Activated CD8-positive, alpha-beta memory T cell treated with anti-CD3 and anti-CD28 coated beads for 1 hour (primary cell): ENCODE data around the gene PCDHGC4.

Experiments
- DNase-seq, 2 donors: peaks; one replicate each; pipeline ENCODE4 v3.0.0-alpha.2; 2020; ENCODE audit warnings: low read depth in 1 of 2; ENCODE audit errors: extremely low read depth in 1 of 2

Gene PCDHGC4

DNA sequence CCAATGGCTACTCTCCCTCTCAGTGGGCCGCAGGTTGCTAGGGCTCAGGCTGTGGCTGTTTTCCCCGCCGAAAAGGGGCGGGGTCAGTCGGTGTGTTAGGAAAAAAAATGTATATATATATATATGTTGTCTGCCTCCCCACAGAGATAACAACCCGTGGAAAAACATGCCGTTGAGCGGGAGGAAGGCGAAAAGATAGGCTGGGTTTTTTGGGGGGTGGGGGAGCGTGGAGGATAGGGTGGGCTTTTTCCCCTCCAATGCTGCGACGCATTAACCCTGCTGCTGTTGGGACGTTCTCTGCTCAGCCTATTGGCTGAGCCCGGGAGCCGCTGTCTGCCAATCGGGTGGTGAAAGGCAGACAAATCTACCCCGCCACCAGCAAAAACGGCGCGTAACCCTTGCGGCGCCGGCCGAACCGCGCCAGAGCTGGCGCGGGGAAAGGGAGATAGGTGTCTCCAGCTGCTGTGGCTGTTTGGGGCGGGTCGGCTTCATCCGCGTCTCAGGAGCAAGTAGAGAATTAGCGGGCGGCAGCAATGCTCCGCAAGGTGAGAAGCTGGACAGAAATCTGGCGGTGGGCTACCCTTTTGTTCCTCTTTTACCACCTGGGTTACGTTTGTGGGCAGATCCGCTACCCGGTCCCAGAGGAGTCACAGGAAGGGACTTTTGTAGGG lies at the start of gene PCDHGC4:
TSS of gene PCDHGC4 (plus strand) at position 390 of the 671 bp plus-strand sequence. CDS start at position 534, 144 bp downstream.
- no peak for DNase-seq

DNA sequence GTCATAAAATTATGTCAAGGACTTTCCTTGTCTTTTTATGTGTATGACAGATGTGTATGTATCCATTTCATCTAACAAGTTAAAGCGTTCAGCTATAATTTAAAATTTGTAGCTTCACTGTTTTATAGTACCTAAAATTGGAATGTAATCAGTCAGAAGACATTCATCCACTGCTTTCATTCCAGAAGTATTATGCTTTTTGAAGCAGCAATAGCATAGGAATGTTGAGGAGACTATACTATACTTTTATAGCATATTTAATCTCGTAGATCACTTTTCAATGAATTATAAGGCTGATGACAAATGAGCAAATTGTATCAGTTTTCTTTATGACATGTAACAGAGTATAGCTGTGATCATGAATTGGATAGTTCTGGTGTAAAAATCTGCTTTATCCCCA lies 47.6 kb upstream of the PCDHGC4 start:
- DNase-seq, result no peak

DNA sequence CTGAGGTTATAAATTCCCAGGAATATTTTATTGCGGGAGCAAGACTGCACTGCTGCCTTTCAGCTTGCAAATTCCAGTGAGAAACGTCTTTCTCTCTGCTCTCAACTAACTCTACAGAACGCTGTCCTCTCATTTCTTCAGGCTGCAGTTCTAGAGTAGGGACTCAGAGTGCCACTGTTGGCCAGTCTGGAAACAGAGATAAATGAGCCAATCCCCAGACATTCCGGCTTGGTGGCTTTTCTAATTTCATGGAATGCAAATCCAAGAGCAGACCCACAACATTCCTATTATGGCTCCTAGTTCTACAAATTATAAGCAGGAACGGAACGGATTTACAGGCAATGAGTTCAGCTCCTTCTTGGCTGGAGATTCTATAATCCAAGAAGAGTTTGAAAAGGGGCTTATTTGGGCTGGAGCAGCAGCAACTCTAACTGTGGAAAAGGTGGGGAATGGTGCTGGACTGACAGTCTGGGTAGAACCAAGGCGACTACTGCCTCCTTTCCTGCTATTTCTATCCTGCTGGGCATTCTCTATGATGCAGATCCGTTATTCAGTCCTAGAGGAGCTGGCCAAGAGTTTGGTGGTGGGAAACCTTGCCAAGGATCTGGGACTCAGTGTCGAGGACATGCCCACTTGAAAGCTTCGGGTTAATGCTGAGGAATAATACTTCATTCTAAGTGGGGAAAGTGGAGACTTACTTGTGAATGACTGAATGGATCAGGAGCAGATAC lies 45.3 kb upstream of the PCDHGC4 start:
- DNase-seq, result no peak

DNA sequence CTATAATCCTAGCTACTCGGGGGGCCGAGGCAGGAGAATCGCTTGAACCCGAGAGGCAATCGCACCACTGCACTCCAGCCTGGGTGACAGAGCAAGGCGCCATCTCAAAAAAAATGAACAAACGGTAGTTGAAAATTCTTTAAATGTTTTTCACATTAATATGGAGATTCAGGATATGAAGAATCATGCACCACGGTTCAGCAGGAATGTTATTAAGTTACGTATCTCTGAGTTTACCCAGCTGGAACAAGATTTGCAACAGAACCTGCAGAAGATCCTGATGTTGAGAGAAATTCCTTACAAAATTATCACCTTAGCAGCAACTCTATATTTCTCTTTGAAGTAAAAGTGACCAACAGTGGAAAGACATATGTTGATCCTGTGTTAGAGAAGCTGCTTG lies 44.5 kb upstream of the PCDHGC4 start:
- no peak for DNase-seq

DNA sequence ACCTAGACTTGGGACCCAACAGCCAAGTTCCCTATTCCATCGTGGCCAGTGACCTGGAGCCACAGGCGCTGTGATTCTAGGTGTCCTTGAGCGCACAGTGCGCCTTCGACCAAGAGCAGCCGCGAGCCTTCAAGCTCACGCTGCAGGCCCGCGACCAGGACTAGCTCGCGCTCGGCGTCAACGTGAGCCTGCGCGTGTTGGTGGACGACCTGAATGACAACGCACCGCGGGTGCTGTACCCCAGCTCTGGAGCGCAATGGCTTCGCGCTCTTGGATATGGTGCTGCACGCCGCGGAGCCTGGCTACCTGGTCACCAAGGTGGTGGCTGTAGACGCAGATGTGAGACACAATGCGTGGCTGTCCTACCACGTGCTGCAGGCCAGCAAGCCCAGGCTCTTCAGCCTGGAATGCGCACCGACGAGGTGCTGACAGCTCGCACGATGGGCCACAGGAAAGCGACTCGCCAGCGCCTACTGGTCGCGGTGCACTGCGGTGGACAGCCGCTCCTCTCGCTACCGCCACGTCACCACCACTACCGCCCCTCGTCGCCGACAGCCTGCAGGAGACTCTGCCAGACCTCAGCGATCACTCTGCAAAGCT lies 43.2 kb upstream of the PCDHGC4 start:
- DNase-seq, result no peak

DNA sequence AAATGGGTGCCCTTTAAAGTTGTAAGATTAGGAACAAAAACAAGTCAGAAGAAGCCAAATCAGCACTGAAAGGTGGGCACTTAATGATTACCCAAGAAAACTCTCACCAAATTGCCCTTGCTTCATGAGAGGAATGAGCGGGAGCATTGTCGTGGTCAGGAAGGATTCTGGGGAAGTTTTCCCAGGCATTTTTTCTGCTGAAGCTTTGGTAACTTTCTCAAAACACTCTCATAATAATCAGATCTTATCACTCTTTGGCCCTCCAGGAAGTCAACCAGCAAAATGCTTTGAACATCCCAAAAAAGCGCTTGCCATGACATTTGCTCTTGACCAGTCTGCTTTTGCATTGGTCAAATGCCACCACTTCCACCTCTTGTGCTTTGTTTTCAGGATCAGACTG lies 19.5 kb upstream of the PCDHGC4 start:
- DNase-seq, result no peak

DNA sequence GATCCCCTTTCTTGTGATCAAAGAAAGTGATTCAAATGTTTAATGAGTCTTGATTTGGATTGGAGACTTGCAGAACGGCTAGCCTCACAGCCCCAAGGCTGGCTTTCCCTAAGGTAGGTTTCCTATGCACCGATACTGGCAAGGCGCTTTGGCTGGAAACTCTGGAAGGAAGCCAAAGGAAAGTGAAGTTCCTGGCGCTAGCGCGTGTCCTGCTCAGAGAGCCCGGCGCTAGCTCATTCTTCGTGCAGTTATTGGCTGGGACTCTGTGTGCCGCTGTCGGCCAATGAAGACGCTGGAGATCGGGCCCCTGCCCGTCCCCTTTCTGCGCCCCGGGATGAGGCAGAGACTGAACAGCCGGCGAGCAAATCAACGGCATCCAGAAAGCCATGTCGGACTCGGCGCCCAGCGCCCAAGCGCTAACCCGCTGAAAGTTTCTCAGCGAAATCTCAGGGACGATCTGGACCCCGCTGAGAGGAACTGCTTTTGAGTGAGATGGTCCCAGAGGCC lies 9.2 kb upstream of the PCDHGC4 start, which contains the start of gene PCDHGC3:
TSS of gene PCDHGC3 (plus strand) at position 342 of the 507 bp plus-strand sequence. CDS start at position 493, 151 bp downstream.
- no peak for DNase-seq

DNA sequence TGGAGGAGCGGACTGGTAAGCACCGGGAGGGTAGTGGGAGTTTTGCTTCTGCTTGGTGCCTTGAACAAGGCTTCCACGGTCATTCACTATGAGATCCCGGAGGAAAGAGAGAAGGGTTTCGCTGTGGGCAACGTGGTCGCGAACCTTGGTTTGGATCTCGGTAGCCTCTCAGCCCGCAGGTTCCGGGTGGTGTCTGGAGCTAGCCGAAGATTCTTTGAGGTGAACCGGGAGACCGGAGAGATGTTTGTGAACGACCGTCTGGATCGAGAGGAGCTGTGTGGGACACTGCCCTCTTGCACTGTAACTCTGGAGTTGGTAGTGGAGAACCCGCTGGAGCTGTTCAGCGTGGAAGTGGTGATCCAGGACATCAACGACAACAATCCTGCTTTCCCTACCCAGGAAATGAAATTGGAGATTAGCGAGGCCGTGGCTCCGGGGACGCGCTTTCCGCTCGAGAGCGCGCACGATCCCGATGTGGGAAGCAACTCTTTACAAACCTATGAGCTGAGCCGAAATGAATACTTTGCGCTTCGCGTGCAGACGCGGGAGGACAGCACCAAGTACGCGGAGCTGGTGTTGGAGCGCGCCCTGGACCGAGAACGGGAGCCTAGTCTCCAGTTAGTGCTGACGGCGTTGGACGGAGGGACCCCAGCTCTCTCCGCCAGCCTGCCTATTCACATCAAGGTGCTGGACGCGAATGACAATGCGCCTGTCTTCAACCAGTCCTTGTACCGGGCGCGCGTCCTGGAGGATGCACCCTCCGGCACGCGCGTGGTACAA lies 8.5 kb upstream of the PCDHGC4 start:
- DNase-seq, result no peak

DNA sequence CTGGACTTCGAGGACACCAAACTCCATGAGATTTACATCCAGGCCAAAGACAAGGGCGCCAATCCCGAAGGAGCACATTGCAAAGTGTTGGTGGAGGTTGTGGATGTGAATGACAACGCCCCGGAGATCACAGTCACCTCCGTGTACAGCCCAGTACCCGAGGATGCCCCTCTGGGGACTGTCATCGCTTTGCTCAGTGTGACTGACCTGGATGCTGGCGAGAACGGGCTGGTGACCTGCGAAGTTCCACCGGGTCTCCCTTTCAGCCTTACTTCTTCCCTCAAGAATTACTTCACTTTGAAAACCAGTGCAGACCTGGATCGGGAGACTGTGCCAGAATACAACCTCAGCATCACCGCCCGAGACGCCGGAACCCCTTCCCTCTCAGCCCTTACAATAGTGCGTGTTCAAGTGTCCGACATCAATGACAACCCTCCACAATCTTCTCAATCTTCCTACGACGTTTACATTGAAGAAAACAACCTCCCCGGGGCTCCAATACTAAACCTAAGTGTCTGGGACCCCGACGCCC lies 7.7 kb upstream of the PCDHGC4 start:
- no peak for DNase-seq

DNA sequence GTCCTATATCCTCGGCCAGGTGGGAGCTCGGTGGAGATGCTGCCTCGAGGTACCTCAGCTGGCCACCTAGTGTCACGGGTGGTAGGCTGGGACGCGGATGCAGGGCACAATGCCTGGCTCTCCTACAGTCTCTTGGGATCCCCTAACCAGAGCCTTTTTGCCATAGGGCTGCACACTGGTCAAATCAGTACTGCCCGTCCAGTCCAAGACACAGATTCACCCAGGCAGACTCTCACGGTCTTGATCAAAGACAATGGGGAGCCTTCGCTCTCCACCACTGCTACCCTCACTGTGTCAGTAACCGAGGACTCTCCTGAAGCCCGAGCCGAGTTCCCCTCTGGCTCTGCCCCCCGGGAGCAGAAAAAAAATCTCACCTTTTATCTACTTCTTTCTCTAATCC lies 7.0 kb upstream of the PCDHGC4 start:
- DNase-seq, result no peak

DNA sequence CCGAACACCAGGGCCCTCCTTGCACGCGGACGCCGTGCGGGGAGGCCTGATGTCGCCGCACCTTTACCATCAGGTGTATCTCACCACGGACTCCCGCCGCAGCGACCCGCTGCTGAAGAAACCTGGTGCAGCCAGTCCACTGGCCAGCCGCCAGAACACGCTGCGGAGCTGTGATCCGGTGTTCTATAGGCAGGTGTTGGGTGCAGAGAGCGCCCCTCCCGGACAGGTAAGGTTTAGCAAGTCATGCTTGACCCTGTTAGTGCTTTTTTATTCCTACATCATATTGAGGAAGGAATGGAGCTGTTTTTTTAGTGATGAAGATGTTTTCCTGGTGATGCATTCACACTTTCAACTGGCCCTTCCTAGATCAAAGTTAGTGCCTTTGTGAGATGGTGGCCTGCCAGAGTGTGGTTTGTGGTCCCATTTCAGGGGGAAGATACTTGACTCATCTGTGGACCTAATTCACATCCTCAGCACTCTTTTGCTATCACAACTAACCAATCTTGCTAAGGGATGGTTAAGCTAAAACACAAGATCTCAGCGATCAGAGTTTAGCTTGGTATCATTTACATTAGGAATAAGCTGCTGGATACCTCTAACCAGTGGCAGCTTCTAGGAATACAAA lies 6.4 kb upstream of the PCDHGC4 start:
- no peak for DNase-seq

DNA sequence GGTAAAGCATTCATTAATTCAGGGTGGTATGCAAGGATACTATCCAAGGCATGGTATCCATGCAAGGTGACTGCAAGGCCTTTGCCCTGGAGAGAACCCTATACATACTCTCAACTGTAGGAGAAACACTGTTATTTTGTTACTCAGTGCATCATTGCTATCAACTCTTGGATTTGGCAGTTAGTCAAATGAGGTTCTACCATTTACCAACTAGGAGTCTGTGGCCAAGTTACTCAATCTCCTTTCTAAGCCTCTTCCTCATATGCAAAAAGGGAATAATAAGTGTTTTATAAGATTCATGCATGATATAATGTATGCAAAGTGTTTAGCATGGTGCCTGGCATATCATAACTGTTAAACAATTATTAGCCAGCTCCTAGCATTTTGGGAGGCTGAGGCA lies 5.1 kb upstream of the PCDHGC4 start:
- DNase-seq, result no peak

DNA sequence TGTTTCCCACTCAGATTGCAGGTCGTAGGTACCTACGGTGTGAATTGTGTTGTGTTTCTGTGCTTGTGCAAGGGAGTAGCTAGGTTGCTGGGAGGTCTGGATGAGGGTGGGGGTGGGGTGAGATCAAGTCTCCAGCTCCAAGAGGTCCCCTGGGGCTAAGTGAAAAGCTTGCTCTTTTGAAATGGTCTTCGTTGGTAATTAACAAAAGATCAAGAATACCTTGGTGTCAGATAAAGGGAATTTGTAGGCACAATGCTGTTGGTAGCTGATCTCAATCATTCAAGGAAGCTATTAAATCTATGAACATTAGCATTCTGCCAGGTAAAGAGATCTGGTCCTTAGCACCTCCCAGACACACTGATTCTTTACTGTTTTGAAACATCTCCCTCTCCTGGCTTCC lies 928 bp upstream of the PCDHGC4 start:
- DNase-seq, result no peak

DNA sequence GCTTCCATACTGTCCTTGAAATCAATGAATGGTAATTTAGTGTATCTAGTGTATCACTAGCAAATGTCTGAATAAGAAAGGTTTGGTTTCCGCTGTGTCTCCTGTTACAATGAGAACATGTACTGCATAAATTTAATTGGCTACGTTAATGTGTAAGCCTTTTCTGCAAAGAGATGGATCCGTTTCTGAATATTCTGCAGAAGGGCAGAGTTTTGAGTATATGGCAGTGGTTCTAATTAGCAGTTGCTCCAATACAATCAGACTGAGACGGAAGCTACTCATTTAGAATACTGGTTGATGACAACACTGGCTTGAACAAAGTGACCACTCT lies 555 bp upstream of the PCDHGC4 start:
- no peak for DNase-seq

DNA sequence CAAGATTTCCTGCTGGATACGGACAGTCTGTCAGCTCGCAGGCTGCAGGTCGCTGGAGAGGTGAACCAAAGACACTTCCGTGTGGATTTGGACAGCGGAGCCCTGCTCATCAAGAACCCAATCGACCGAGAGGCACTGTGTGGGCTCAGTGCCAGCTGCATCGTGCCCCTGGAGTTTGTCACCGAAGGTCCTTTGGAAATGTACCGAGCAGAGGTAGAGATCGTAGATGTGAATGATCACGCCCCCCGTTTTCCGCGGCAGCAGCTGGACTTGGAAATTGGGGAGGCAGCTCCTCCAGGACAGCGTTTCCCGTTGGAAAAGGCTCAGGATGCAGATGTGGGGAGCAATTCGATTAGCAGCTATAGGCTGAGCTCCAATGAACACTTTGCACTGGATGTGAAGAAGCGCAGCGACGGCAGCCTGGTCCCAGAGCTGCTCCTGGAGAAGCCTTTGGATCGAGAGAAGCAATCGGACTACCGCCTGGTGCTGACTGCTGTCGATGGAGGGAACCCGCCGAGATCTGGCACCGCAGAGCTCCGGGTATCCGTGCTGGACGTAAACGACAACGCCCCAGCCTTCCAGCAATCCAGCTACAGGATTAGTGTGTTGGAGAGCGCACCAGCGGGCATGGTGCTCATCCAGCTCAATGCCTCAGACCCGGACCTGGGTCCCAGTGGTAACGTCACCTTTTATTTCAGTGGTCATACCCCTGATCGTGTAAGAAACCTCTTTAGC lies 658 bp downstream of the PCDHGC4 start:
- no peak for DNase-seq

DNA sequence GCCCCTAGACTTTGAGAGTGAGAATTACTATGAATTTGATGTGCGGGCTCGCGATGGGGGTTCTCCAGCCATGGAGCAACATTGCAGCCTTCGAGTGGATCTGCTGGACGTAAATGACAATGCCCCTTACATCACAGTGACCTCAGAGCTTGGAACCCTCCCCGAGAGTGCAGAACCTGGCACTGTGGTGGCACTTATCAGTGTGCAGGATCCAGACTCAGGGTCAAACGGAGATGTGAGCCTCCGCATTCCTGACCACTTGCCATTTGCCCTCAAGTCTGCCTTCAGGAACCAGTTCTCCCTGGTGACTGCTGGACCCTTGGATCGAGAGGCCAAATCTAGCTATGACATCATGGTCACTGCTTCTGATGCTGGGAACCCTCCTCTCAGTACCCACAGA lies 1.3 kb downstream of the PCDHGC4 start:
- DNase-seq, result no peak

DNA sequence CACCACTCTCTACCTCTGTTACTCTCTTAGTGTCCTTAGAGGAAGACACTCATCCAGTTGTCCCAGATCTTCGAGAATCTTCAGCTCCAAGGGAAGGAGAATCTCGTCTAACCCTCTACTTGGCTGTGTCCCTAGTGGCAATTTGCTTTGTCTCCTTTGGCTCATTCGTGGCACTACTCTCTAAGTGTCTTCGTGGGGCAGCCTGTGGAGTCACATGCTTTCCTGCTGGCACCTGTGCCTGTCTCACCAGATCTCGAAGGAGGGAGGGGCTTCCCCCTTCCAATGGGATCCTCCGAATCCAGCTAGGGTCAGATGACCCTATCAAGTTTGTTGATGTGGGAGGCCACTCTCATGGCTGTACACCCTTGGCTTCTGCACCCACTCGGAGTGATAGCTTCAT lies 2.3 kb downstream of the PCDHGC4 start:
- DNase-seq, result no peak

DNA sequence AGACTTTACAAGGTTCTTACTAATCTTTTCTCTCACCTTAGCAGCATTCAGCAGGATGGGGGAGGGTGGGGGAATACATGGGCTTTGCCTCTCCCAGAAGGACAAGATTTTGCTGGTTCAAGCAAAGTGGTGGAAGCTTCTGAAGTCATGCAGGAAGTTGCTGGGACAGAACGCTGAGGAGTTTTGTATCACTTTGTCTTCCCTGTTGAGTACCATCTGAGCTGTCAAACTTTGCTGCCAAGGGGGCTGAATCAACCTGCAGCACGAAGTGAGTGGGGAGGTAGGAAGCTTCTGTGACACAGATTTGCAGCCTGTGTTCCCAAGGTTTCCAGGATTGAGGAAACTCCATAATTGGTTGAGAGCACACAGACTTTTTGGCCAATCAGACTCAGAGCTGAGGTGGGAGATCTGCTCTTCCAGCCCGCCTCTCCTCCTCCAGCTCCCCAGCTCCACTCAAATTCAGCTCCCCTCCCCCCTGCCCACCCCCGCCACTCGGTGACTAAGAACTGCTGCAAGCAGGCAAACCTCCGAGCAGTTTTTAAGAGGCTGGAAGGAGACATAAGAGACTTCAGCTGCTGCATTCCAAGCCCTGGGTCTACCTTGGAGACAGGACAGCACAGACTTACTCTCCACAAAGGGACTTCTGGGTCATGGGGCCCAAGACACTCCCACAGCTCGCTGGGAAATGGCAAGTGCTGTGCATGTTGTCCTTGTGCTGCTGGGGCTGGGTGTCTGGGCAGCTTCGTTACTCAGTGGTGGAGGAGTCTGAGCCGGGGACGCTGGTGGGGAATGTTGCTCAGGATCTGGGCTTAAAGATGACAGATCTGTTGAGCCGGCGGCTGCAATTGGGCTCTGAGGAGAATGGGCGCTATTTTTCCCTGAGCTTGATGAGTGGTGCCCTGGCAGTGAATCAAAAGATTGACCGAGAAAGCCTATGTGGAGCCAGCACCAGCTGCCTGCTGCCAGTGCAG lies 4.0 kb downstream of the PCDHGC4 start, which contains the start of gene PCDHGC5:
TSS of gene PCDHGC5 (plus strand) at position 491 of the 971 bp plus-strand sequence. CDS start at position 651, 160 bp downstream.
- no peak for DNase-seq

DNA sequence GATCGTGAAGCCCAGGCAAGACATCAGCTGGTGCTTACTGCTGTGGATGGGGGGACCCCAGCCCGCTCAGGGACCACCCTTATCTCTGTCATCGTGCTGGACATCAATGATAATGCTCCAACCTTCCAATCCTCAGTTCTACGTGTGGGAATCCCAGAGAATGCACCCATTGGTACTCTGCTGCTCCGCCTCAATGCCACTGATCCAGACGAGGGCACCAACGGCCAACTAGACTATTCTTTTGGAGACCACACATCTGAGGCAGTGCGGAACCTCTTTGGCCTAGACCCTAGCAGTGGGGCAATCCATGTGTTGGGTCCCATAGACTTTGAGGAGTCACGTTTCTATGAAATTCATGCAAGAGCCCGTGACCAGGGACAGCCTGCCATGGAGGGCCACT lies 5.0 kb downstream of the PCDHGC4 start:
- no peak for DNase-seq
